Vagina (tissue), 2 donors: Measurements from ENCODE around the gene NINL. TPM values are rescaled to one million over a fixed set of nuclear protein-coding genes. Genes with fewer than 3 reads are reported as not detected.

ENCODE experiments used
- DNase-seq, 2 donors: peaks; one replicate each; pipeline ENCODE4 v3.0.0-alpha.2; 2017; ENCODE audit errors: extremely low spot score in 2 of 2
- H3K27ac ChIP-seq: fragments of 200-600 bp; sonication (generic); one replicate; pipeline ENCODE4 v1.5.1; 2019
- H3K27me3 ChIP-seq: fragments of 200-600 bp; sonication (generic); one replicate; pipeline ENCODE4 v1.5.1; 2019
- H3K36me3 ChIP-seq, 2 donors: fragments of 200-600 bp; sonication (generic); one replicate each; pipeline ENCODE4 v1.5.1; 2017 to 2019
- H3K4me1 ChIP-seq: fragments of 200-600 bp; sonication (generic); one replicate; pipeline ENCODE4 v1.5.1; 2019
- H3K4me3 ChIP-seq, 2 donors: fragments of 200-600 bp; sonication (generic); 1 replicate in 1 of 2; 2 replicates in 1 of 2; pipeline ENCODE4 v1.5.1; 2016 to 2019
- H3K9me3 ChIP-seq: fragments of 200-600 bp; sonication (generic); one replicate; pipeline ENCODE4 v1.5.1; 2019
- POLR2A ChIP-seq, 2 donors: fragments of 450-650 bp; IDR thresholded peaks; one replicate each; pipeline ENCODE4 v1.6.1; 2017; ENCODE audit warnings: antibody characterized with exemption in 2 of 2, mild to moderate bottlenecking in 2 of 2, moderate library complexity in 2 of 2
- POLR2AphosphoS5 ChIP-seq, 2 donors: sonication (generic); formaldehyde crosslinking; IDR thresholded peaks; one replicate each; pipeline ENCODE4 v1.9.0; 2017; ENCODE audit warnings: antibody characterized with exemption in 2 of 2, mild to moderate bottlenecking in 2 of 2, low read depth in 1 of 2; ENCODE audit not compliant: insufficient read depth in 1 of 2
- intact Hi-C: fragments of 100-400 bp; cut with DNase I; formaldehyde crosslinking; loops from one replicate; pipeline ENCODE4 v1.15.1; 2023
- total RNA-seq: library from RNA; depleted of rRNA; stranded (reverse); fragments of >200 nt; gene quantifications from one replicate; pipeline ENCODE4 v1.2.3, GENCODE V29; 2016
- TF ChIP-seq, protein P1 (sequence below), 3 experiments: fragments of 450-650 bp in 2 of 3; fragments of 200-600 bp in 1 of 3; sonication (generic) in 1 of 3; IDR thresholded peaks; one replicate each; pipeline ENCODE4 v1.5.1; 2017 to 2019; ENCODE audit warnings: antibody characterized with exemption in 3 of 3, mild to moderate bottlenecking in 2 of 3, moderate library complexity in 2 of 3

Gene NINL
- total RNA-seq, 1 donor from 2014 or later = 11.5 TPM

DNA sequence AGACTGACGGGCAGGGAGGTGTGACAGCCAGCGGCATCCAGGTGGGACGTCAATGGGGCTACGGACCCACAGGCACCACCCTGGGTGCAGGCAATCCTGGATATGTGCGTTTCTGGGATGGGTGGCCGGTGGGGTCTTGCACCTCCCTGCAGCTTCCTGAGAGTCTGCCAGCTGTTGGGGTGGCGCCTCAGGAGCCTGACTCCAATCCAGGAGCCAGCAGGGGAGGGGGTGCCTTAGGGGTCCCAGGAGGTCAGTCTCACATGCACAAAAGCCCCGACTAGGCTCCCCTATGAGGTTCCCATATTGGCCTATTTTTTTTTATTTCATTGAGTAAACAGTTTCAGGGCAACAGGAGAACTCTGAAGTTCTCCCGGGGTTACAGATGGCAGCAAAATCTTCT lies 104.5 kb downstream of the NINL start:
- Histone ChIP-seq H3K4me1 (peaks cover 7% of the 10 kb centered on the region), H3K36me3 (peaks cover 0 to 9% of the 10 kb centered on the region in 2 donors)

DNA sequence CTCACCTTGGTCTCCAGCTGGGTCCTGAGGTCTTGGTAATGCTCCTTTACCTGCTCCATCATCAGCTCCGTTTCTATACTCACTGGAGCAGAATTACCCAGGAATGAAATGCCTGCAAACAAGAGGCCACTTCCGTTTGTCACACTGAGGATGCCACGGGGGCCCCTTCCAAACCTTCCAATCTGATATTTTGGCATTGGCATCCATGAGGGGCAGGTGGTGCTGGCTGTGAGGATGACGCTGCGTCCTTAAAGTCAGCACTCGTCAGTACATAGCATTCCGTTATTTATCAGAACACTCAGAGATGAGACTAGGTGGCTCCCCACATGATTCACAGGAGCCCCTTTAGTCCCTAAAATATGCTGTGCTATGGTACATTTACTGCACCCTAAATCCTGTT lies 105.2 kb downstream of the NINL start:
- no peak for TF ChIP-seq POLR2AphosphoS5 (IDR thresholded peaks at IDR 0.05; ENCODE audit: insufficient read depth in 1 of 2, low read depth in 1 of 2)
- TF ChIP-seq POLR2A (IDR thresholded peaks at IDR 0.05) = no peak
- Histone ChIP-seq H3K36me3 (peaks cover 0 to 9% of the 10 kb centered on the region in 2 donors), H3K27ac (no peak overlapping the region), H3K4me1 (peaks cover 7% of the 10 kb centered on the region), H3K27me3 (no peaks in the 10 kb centered on the region), H3K9me3 (no peaks in the 10 kb centered on the region), H3K4me3 (no peak overlapping the region)
- intact Hi-C loops = no loop called here
- DNase-seq = no peak

More for the DNA sequence above, 104.5 kb downstream of the NINL start:
- Histone ChIP-seq H3K9me3 (no peaks in the 10 kb centered on the region), H3K27me3 (no peaks in the 10 kb centered on the region), H3K27ac (no peak overlapping the region), H3K4me3 (no peak overlapping the region)
- TF ChIP-seq, protein P1, sequence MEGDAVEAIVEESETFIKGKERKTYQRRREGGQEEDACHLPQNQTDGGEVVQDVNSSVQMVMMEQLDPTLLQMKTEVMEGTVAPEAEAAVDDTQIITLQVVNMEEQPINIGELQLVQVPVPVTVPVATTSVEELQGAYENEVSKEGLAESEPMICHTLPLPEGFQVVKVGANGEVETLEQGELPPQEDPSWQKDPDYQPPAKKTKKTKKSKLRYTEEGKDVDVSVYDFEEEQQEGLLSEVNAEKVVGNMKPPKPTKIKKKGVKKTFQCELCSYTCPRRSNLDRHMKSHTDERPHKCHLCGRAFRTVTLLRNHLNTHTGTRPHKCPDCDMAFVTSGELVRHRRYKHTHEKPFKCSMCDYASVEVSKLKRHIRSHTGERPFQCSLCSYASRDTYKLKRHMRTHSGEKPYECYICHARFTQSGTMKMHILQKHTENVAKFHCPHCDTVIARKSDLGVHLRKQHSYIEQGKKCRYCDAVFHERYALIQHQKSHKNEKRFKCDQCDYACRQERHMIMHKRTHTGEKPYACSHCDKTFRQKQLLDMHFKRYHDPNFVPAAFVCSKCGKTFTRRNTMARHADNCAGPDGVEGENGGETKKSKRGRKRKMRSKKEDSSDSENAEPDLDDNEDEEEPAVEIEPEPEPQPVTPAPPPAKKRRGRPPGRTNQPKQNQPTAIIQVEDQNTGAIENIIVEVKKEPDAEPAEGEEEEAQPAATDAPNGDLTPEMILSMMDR (IDR thresholded peaks at IDR 0.05) = no peak
- TF ChIP-seq POLR2AphosphoS5 (IDR thresholded peaks at IDR 0.05; ENCODE audit: insufficient read depth in 1 of 2, low read depth in 1 of 2) (no peak), POLR2A (IDR thresholded peaks at IDR 0.05) (no peak)
- intact Hi-C loops = no loop called here
- DNase-seq = no peak

DNA sequence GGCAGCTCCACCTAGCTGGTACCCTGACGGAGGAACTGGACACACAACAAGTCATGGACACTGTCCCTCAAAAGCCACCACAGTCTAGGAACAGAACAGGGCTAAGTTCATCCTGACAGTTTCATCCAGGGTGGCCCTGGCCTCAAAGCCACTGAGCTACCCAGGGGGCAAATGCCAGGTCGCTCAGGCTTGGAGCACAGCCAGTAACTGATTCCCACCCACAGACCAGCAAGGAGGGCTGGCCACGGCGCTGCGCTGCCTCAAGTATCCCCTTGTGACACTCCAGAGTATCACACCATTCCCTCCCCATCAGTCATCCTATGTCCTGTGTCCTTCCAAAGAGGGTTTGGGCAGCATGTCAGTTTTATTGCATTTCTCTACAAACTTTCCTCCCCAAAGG lies 105.7 kb downstream of the NINL start:
- Histone ChIP-seq H3K36me3 (peaks cover 0 to 9% of the 10 kb centered on the region in 2 donors), H3K4me3 (no peak overlapping the region), H3K4me1 (peaks cover 7% of the 10 kb centered on the region), H3K27ac (no peak overlapping the region), H3K27me3 (no peaks in the 10 kb centered on the region), H3K9me3 (no peaks in the 10 kb centered on the region)
- intact Hi-C loops = no loop called here
- DNase-seq = no peak
- TF ChIP-seq POLR2AphosphoS5 (IDR thresholded peaks at IDR 0.05; ENCODE audit: insufficient read depth in 1 of 2, low read depth in 1 of 2) = no peak
- TF ChIP-seq, protein P1 (IDR thresholded peaks at IDR 0.05) = no peak
- TF ChIP-seq POLR2A (IDR thresholded peaks at IDR 0.05) = no peak

DNA sequence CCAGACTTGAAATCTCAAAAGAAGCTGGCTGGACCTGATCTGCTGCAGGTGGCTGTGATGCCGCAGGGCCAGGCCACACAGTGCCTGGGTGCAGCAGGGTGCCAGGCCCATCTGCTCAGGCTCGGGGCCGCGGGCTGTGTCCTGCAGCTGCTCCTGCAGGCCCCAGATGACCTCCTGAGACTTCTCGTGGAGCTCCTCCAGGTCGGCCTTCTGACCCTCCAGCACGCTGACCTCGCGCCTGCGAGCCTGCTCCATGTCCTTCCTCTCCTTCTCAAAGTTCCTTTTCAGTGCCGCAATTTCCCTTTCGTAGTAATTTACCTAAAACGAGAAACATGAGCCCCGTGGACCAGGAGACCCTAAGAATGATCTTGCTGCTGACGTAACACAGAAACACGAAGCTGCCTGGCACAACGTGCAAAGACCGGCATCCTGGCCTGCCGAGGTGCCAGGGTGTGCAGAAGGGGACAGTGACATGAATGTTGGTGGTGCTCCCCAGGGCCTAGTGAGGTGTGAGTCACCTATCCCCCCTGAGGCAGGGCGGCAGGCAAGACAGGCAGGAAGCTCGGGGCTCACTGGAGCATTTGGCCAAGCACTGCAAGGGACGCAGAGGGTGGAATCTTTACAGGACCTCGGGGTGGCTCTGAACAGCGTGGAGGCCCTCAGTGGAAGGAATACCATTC lies 106.3 kb downstream of the NINL start:
- peaks cover 0 to 9% of the 10 kb centered on the region in 2 donors for H3K36me3 ChIP-seq
- no peak for TF ChIP-seq POLR2AphosphoS5 (IDR thresholded peaks at IDR 0.05; ENCODE audit: insufficient read depth in 1 of 2, low read depth in 1 of 2)
- TF ChIP-seq, protein P1 (IDR thresholded peaks at IDR 0.05) = no peak
- TF ChIP-seq POLR2A (IDR thresholded peaks at IDR 0.05) = no peak
- DNase-seq = no peak
- H3K4me3 ChIP-seq = no peak overlapping the region
- intact Hi-C loops = no loop called here
- H3K9me3 ChIP-seq = no peaks in the 10 kb centered on the region
- no peak overlapping the region for H3K27ac ChIP-seq
- peaks cover 7% of the 10 kb centered on the region for H3K4me1 ChIP-seq
- no peaks in the 10 kb centered on the region for H3K27me3 ChIP-seq

DNA sequence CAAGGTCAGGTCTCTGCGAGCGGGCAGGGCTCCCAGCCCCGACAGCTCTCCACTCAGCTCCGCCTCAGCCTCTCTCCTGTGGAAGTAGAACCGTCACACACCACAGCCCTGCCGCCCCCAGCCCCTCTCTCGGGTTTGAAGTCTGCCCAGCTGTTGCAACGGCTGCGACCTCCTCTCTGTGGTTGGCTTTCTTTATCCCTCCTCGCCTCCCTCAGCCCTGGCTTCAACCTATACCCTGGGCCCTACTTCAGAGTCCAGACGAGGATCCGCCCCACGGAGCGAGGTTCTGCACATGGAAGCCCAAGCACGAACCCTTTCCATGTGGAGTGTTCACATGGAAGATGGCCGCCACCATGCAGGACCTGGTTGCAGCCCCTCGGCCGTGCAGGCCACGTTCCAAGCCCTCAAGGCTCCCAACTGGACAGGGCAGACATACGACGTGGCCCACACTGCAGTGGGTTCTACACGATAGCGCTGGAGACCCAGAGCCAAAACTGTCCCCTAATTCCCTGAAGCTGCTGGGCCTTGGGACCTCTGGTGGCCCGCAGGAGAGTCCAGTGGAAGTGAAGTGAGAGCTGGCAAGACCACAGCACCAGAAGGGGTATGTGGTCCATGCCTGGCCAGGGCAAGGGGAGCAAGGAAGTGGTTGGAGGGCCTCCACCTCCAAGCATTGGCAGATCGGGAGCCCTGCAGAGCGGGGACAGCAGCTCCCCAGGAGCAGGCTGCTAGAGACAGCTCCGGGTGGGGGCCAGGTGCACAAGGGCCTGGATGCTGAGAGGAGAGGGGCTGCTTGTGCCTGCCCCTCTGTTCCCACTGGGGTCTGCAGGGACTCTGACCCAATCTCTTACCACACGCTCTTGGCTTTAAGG lies 108.1 kb downstream of the NINL start:
- Histone ChIP-seq H3K36me3 (peaks cover 0 to 9% of the 10 kb centered on the region in 2 donors), H3K4me3 (no peak overlapping the region), H3K27me3 (no peaks in the 10 kb centered on the region), H3K9me3 (no peaks in the 10 kb centered on the region), H3K4me1 (peaks cover 7% of the 10 kb centered on the region), H3K27ac (no peak overlapping the region)
- TF ChIP-seq, protein P1 (IDR thresholded peaks at IDR 0.05) = no peak
- no peak for TF ChIP-seq POLR2A (IDR thresholded peaks at IDR 0.05)
- no peak for TF ChIP-seq POLR2AphosphoS5 (IDR thresholded peaks at IDR 0.05; ENCODE audit: insufficient read depth in 1 of 2, low read depth in 1 of 2)
- intact Hi-C loops = no loop called here
- no peak for DNase-seq
